H9 (cell line): ENCODE results near the gene GNAS. TPM values are rescaled to one million over a fixed set of nuclear protein-coding genes. Genes with fewer than 3 reads are reported as not detected.

ENCODE experiments used
- DNase-seq: peaks from one replicate; pipeline ENCODE4 v3.0.0-alpha.2; 2017
- H2AFZ ChIP-seq: one replicate; pipeline ENCODE4 v1.6.1; 2013; ENCODE audit warnings: mild to moderate bottlenecking, low read length, control low read depth, moderate library complexity
- H2AK5ac ChIP-seq: 2 replicates; pipeline ENCODE4 v1.6.1; 2013; ENCODE audit warnings: low read length, control low read depth, mixed read lengths; ENCODE audit not compliant: insufficient read length
- H2BK120ac ChIP-seq: one replicate; pipeline ENCODE4 v1.6.1; 2013; ENCODE audit warnings: low read depth, mild to moderate bottlenecking, low read length, control low read depth, inconsistent platforms; ENCODE audit not compliant: poor library complexity, severe bottlenecking
- H2BK12ac ChIP-seq: 2 replicates; pipeline ENCODE4 v1.6.1; 2013; ENCODE audit warnings: low read length, control low read depth, mixed read lengths, low read depth; ENCODE audit not compliant: insufficient read length
- H2BK15ac ChIP-seq: 2 replicates; pipeline ENCODE4 v1.6.1; 2013; ENCODE audit warnings: low read depth, low read length, control low read depth
- H2BK20ac ChIP-seq: one replicate; pipeline ENCODE4 v1.6.1; 2013; ENCODE audit warnings: low read depth, mild to moderate bottlenecking, low read length, control low read depth, inconsistent platforms; ENCODE audit not compliant: poor library complexity, severe bottlenecking
- H2BK5ac ChIP-seq: 2 replicates; pipeline ENCODE4 v1.6.1; 2013; ENCODE audit warnings: low read length, control low read depth, mixed read lengths; ENCODE audit not compliant: insufficient read length
- H3K14ac ChIP-seq: 2 replicates; pipeline ENCODE4 v1.6.1; 2013; ENCODE audit warnings: low read length, control low read depth; ENCODE audit not compliant: insufficient read depth
- H3K18ac ChIP-seq: 2 replicates; pipeline ENCODE4 v1.6.1; 2013; ENCODE audit warnings: low read depth, mild to moderate bottlenecking, mixed read lengths, low read length, control low read depth; ENCODE audit not compliant: insufficient read length
- H3K23ac ChIP-seq: 2 replicates; pipeline ENCODE4 v1.6.1; 2013; ENCODE audit warnings: low read length, control low read depth, mixed read lengths, low read depth; ENCODE audit not compliant: insufficient read length
- H3K23me2 ChIP-seq: 2 replicates; pipeline ENCODE4 v1.6.1; 2013; ENCODE audit warnings: low read depth, mild to moderate bottlenecking, mixed read lengths, low read length, control low read depth; ENCODE audit not compliant: insufficient read length, poor library complexity, severe bottlenecking
- H3K27ac ChIP-seq: 2 replicates; pipeline ENCODE4 v1.5.1; 2013; ENCODE audit warnings: low read length, control low read depth, mixed read lengths, low read depth; ENCODE audit not compliant: insufficient read length
- H3K27me3 ChIP-seq: 2 replicates; pipeline ENCODE4 v1.6.1; 2013; ENCODE audit warnings: low read length, control low read depth, inconsistent platforms; ENCODE audit not compliant: insufficient read depth
- H3K4ac ChIP-seq: 2 replicates; pipeline ENCODE4 v1.6.1; 2013; ENCODE audit warnings: low read depth, mild to moderate bottlenecking, control low read depth, inconsistent platforms, low read length, moderate library complexity
- H3K4me1 ChIP-seq: 2 replicates; pipeline ENCODE4 v1.6.1; 2013; ENCODE audit warnings: low read length, control low read depth, inconsistent platforms; ENCODE audit not compliant: insufficient read depth
- H3K4me2 ChIP-seq: 2 replicates; pipeline ENCODE4 v1.6.1; 2013; ENCODE audit warnings: low read length, control low read depth, mixed read lengths; ENCODE audit not compliant: insufficient read length, insufficient read depth
- H3K56ac ChIP-seq: 2 replicates; pipeline ENCODE4 v1.6.1; 2013; ENCODE audit warnings: low read depth, mild to moderate bottlenecking, mixed read lengths, low read length, control low read depth; ENCODE audit not compliant: insufficient read length
- H3K79me1 ChIP-seq: 2 replicates; pipeline ENCODE4 v1.6.1; 2013; ENCODE audit warnings: low read depth, mild to moderate bottlenecking, moderate library complexity, low read length, control low read depth, inconsistent platforms; ENCODE audit not compliant: insufficient read depth, poor library complexity, severe bottlenecking
- H3K79me2 ChIP-seq: 2 replicates; pipeline ENCODE4 v1.6.1; 2013; ENCODE audit warnings: low read length, control low read depth, inconsistent platforms; ENCODE audit not compliant: insufficient read depth
- H3K9ac ChIP-seq: 2 replicates; pipeline ENCODE4 v1.6.1; 2013; ENCODE audit warnings: low read length, control low read depth, mixed read lengths; ENCODE audit not compliant: insufficient read length; ENCODE audit errors: extremely low read depth
- H3K9me3 ChIP-seq: one replicate; pipeline ENCODE4 v1.6.1; 2013; ENCODE audit warnings: low read depth, low read length, inconsistent platforms; ENCODE audit not compliant: control insufficient read depth
- H3T11ph ChIP-seq: one replicate; pipeline ENCODE4 v1.6.1; 2013; ENCODE audit warnings: mild to moderate bottlenecking, low read length, control low read depth, inconsistent platforms
- H4K20me1 ChIP-seq: one replicate; pipeline ENCODE4 v1.6.1; 2013; ENCODE audit not compliant: control insufficient read depth, insufficient read length, insufficient read depth
- H4K5ac ChIP-seq: 2 replicates; pipeline ENCODE4 v1.6.1; 2013; ENCODE audit warnings: low read depth, mild to moderate bottlenecking, mixed read lengths, low read length, control low read depth; ENCODE audit not compliant: insufficient read length
- H4K8ac ChIP-seq: replicated peaks from 2 replicates; pipeline ENCODE4 v1.6.1; 2013; ENCODE audit warnings: low read length, control low read depth, mixed read lengths, low read depth; ENCODE audit not compliant: insufficient read length
- H4K91ac ChIP-seq: 2 replicates; pipeline ENCODE4 v1.6.1; 2013; ENCODE audit warnings: low read depth, mild to moderate bottlenecking, moderate library complexity, mixed read lengths, low read length, control low read depth; ENCODE audit not compliant: insufficient read length
- H3K27ac Mint-ChIP-seq, 3 experiments: 2 replicates in 2 of 3; 3 replicates in 1 of 3; pipeline ENCODE4 v1.8.0; 2020 to 2021; ENCODE audit warnings: mixed read lengths in 3 of 3, mild to moderate bottlenecking in 1 of 3, moderate library complexity in 1 of 3
- H3K27me3 Mint-ChIP-seq: 2 replicates; pipeline ENCODE4 v1.8.0; 2021; ENCODE audit warnings: low read depth, mild to moderate bottlenecking, moderate library complexity, mixed read lengths
- H3K36me3 Mint-ChIP-seq, 3 experiments: 2 replicates in 2 of 3; 3 replicates in 1 of 3; pipeline ENCODE4 v1.8.0; 2020 to 2021; ENCODE audit warnings: low read depth in 3 of 3, mixed read lengths in 3 of 3; ENCODE audit not compliant: insufficient read depth in 1 of 3
- H3K4me1 Mint-ChIP-seq, 2 experiments: 2 replicates each; pipeline ENCODE4 v1.8.0; 2020; ENCODE audit warnings: mixed read lengths in 2 of 2
- H3K4me3 Mint-ChIP-seq, 2 experiments: 2 replicates in 1 of 2; 3 replicates in 1 of 2; pipeline ENCODE4 v1.8.0; 2020 to 2021; ENCODE audit warnings: mild to moderate bottlenecking in 2 of 2, mixed read lengths in 2 of 2, moderate library complexity in 1 of 2
- H3K9me3 Mint-ChIP-seq, 2 experiments: 2 replicates in 1 of 2; 3 replicates in 1 of 2; pipeline ENCODE4 v1.8.0; 2020; ENCODE audit warnings: mild to moderate bottlenecking in 2 of 2, mixed read lengths in 2 of 2, moderate library complexity in 1 of 2
- CTCF ChIP-seq: fragments of 200-600 bp; sonication (generic); conservative IDR thresholded peaks from 3 replicates; pipeline ENCODE4 v1.8.0; 2021; ENCODE audit warnings: antibody characterized with exemption, mild to moderate bottlenecking
- WGBS: extraction: QIAGEN DNeasy Blood & Tissue Kit; methylation state at CpG from one replicate; pipeline ENCODE4 v1.1.7; 2013; ENCODE audit warnings: missing lambda C conversion rate, low lambda C conversion rate, mixed read lengths; ENCODE audit not compliant: insufficient read length; ENCODE audit errors: extremely low coverage; 5-methylcytosine and 5-hydroxymethylcytosine counted together
- total RNA-seq: library from RNA; stranded (reverse); gene quantifications from 2 replicates; pipeline ENCODE4 v1.2.1, GENCODE V29; 2021

Gene GNAS
- total RNA-seq, 1 experiment from 2014 or later = 920 TPM

- no CpG with 5 or more reads among the region's 49 CpGs for WGBS
- H3K23ac ChIP-seq = no peak overlapping the region
- H2BK12ac ChIP-seq = no peak overlapping the region
- Mint-ChIP-seq H3K27me3 (no peaks in the 10 kb centered on the region), H3K9me3 (peaks cover 2 to 3% of the 10 kb centered on the region in 2 experiments; a peak in 4 of 5 replicates), H3K4me1 (peaks cover 48 to 56% of the 10 kb centered on the region in 2 experiments), H3K27ac (peak overlapping the region; percentile 97 to 98 (median 97)), H3K36me3 (peaks cover 8 to 26% (median 22%) of the 10 kb centered on the region in 3 experiments), H3K4me3 (peak overlapping the region; percentile 95 to 96)
- H4K20me1 ChIP-seq = no peaks in the 10 kb centered on the region
- peak overlapping the region; percentile 89; the same call in 1 of the 2 replicates for H3K14ac ChIP-seq
- no peak overlapping the region for H4K5ac ChIP-seq
- H3K23me2 ChIP-seq = peaks cover 6% of the 10 kb centered on the region
- H3K4me2 ChIP-seq = peak overlapping the region; percentile 54
- H3K4me1 ChIP-seq = peaks cover 9% of the 10 kb centered on the region
- H3T11ph ChIP-seq = no peak overlapping the region
- H4K91ac ChIP-seq = no peak overlapping the region
- no peak overlapping the region for H2BK5ac ChIP-seq
- no peak overlapping the region for H2BK120ac ChIP-seq
- peak; percentile 70 for DNase-seq
- H2BK15ac ChIP-seq = no peak overlapping the region
- TF ChIP-seq CTCF = no peak
- no peak overlapping the region for H2AFZ ChIP-seq
- no peak overlapping the region for H2AK5ac ChIP-seq
- H3K27me3 ChIP-seq = no peaks in the 10 kb centered on the region
- no peak overlapping the region for H2BK20ac ChIP-seq
- no peak overlapping the region for H4K8ac ChIP-seq
- peak overlapping the region; percentile 80 for H3K18ac ChIP-seq
- H3K27ac ChIP-seq = no peak overlapping the region
- H3K4ac ChIP-seq = no peak overlapping the region; the same call in 1 of the 2 replicates
- no peaks in the 10 kb centered on the region for H3K9me3 ChIP-seq
- peak overlapping the region; percentile 71 for H3K9ac ChIP-seq
- H3K79me2 ChIP-seq = peaks cover 26% of the 10 kb centered on the region; the same call in 1 of the 2 replicates
- no peak overlapping the region for H3K56ac ChIP-seq
- H3K79me1 ChIP-seq = no peaks in the 10 kb centered on the region
Measured at GRCh38 chr20:58892141-58892931, 39.8 kb downstream of the GNAS start.
